Endothelial cell of umbilical vein (primary cell): ENCODE data around the gene GIPC3. TPM values are rescaled to one million over a fixed set of nuclear protein-coding genes. Genes with fewer than 3 reads are reported as not detected.

Experiments
- BruUV-seq: library from RNA; stranded (reverse); fragments of 400-500 nt; replicated peaks from 2 replicates; lab custom pipeline; 2021; lab: Mats Ljungman, UMichigan
- CTCF ChIA-PET: fragments of 300-600, 350-600 bp; sonication (Branson Sonifier 250); formaldehyde crosslinking; loops from one replicate; lab custom pipeline; 2021; ENCODE audit warnings: antibody characterized with exemption, inconsistent platforms; lab: Charles Lee
- POLR2A ChIA-PET: fragments of 300-600, 350-600 bp; sonication (Branson Sonifier 250); formaldehyde crosslinking; loops from one replicate; lab custom pipeline; 2021; ENCODE audit warnings: antibody characterized with exemption, inconsistent platforms; lab: Charles Lee
- DNase-seq: peaks from one replicate; pipeline ENCODE4 v3.0.0-alpha.2; 2011; ENCODE audit warnings: low read depth, low spot score
- FAIRE-seq: peaks from 2 replicates; lab custom pipeline; 2011; peaks lifted over from hg19 to GRCh38; lab: Jason Lieb, UNC
- H2AFZ ChIP-seq: 2 replicates; pipeline ENCODE4 v1.6.0; 2012; ENCODE audit warnings: low read depth, low read length, control low read depth, inconsistent platforms
- H3K27ac ChIP-seq: 2 replicates; pipeline ENCODE4 v1.5.1; 2011; ENCODE audit warnings: low read depth, mild to moderate bottlenecking, control low read depth, low read length, moderate library complexity; ENCODE audit not compliant: insufficient read depth
- H3K27me3 ChIP-seq, 2 experiments: 2 replicates each; pipeline versions ENCODE4 v1.6.0 to v1.6.1; 2011; ENCODE audit warnings: low read length in 2 of 2, mixed read lengths in 1 of 2; ENCODE audit not compliant: control insufficient read depth in 2 of 2, insufficient read depth in 2 of 2
- H3K36me3 ChIP-seq, 2 experiments: 2 replicates in 1 of 2; 3 replicates in 1 of 2; pipeline ENCODE4 v1.5.1; 2011; ENCODE audit warnings: low read length in 2 of 2, mild to moderate bottlenecking in 1 of 2, moderate library complexity in 1 of 2; ENCODE audit not compliant: control insufficient read depth in 2 of 2, insufficient read depth in 2 of 2; ENCODE audit errors: extremely low read depth in 1 of 2
- H3K4me1 ChIP-seq: 3 replicates; pipeline ENCODE4 v1.5.1; 2011; ENCODE audit warnings: mild to moderate bottlenecking, low read length; ENCODE audit not compliant: control insufficient read depth, insufficient read depth; ENCODE audit errors: extremely low read depth
- H3K4me2 ChIP-seq: 2 replicates; pipeline ENCODE4 v1.6.1; 2011; ENCODE audit warnings: low read length, control low read depth, mixed read lengths; ENCODE audit not compliant: insufficient read depth
- H3K4me3 ChIP-seq, 3 experiments: fragments of 200-600 bp in 1 of 3; sonication (generic), shearing (Covaris generic) in 1 of 3; replicated peaks in 1 of 3; 2 replicates each; pipeline ENCODE4 v1.5.1; 2011 to 2016; ENCODE audit warnings: control low read depth in 3 of 3, low read length in 3 of 3, mild to moderate bottlenecking in 2 of 3, inconsistent platforms in 1 of 3, low read depth in 1 of 3, moderate library complexity in 1 of 3; ENCODE audit not compliant: insufficient read depth in 1 of 3
- H3K79me2 ChIP-seq: 2 replicates; pipeline ENCODE4 v1.6.0; 2012; ENCODE audit warnings: low read length, inconsistent platforms; ENCODE audit not compliant: control insufficient read depth, insufficient read depth
- H3K9ac ChIP-seq: replicated peaks from 2 replicates; pipeline ENCODE3; 2011; ENCODE audit warnings: low read length, control low read depth; ENCODE audit not compliant: insufficient read depth; ENCODE audit errors: extremely low read depth
- H3K9me1 ChIP-seq: replicated peaks from 3 replicates; pipeline ENCODE4 v1.6.0; 2011; ENCODE audit warnings: mild to moderate bottlenecking, low read length; ENCODE audit not compliant: control insufficient read depth, insufficient read depth; ENCODE audit errors: extremely low read depth
- H3K9me3 ChIP-seq: replicated peaks from 2 replicates; pipeline ENCODE4 v1.5.1; 2012; ENCODE audit warnings: low read length, inconsistent platforms; ENCODE audit not compliant: control insufficient read depth, insufficient read depth
- H4K20me1 ChIP-seq: replicated peaks from 2 replicates; pipeline ENCODE3; 2011; ENCODE audit warnings: mild to moderate bottlenecking, low read length; ENCODE audit not compliant: control insufficient read depth, insufficient read depth; ENCODE audit errors: extremely low read depth
- CTCF ChIP-seq, 2 donors: IDR thresholded peaks; 1 replicate in 1 of 2; 2 replicates in 1 of 2; pipeline ENCODE4 v1.5.1; 2011; ENCODE audit warnings: low read length in 2 of 2, mild to moderate bottlenecking in 2 of 2, moderate library complexity in 2 of 2, control low read depth in 1 of 2, inconsistent platforms in 1 of 2, low read depth in 1 of 2; ENCODE audit not compliant: insufficient read depth in 1 of 2; ENCODE audit errors: extremely low read depth in 1 of 2
- EZH2 ChIP-seq: IDR thresholded peaks from 2 replicates; pipeline ENCODE4 v1.6.1; 2012; ENCODE audit warnings: borderline replicate concordance, low read depth, mild to moderate bottlenecking, moderate library complexity, low read length, inconsistent platforms; ENCODE audit not compliant: severe bottlenecking
- FOS ChIP-seq: IDR thresholded peaks from 2 replicates; pipeline ENCODE4 v1.6.1; 2011; ENCODE audit warnings: mild to moderate bottlenecking, low read length, moderate library complexity, borderline replicate concordance; ENCODE audit not compliant: insufficient read depth
- GATA2 ChIP-seq: IDR thresholded peaks from 2 replicates; pipeline ENCODE4 v1.7.0; 2011; ENCODE audit warnings: low read depth, mild to moderate bottlenecking, moderate library complexity, mixed read lengths, low read length; ENCODE audit not compliant: insufficient read length, insufficient read depth
- JUN ChIP-seq: IDR thresholded peaks from 2 replicates; pipeline ENCODE4 v1.6.1; 2011; ENCODE audit warnings: borderline replicate concordance, low read depth; ENCODE audit not compliant: insufficient read length, insufficient read depth
- MAX ChIP-seq: IDR thresholded peaks from 2 replicates; pipeline ENCODE4 v1.6.1; 2011; ENCODE audit not compliant: insufficient read depth, insufficient read length
- MYC ChIP-seq: IDR thresholded peaks from one replicate; pipeline ENCODE4 v1.6.1; 2011; ENCODE audit warnings: mild to moderate bottlenecking, low read depth, low read length
- POLR2A ChIP-seq: IDR thresholded peaks from 2 replicates; pipeline ENCODE4 v1.6.1; 2012; ENCODE audit warnings: low read depth, mild to moderate bottlenecking, control low read depth, low read length
- POLR2AphosphoS5 ChIP-seq: IDR thresholded peaks from 2 replicates; pipeline ENCODE4 v1.6.1; 2012; ENCODE audit warnings: low read depth, mild to moderate bottlenecking, control low read depth, low read length, moderate library complexity; ENCODE audit not compliant: insufficient read depth
- dilution Hi-C: fragments of 300-500 bp; cut with MboI; formaldehyde crosslinking; loops from one replicate; pipeline ENCODE4 v1.15.0; 2019; ENCODE audit warnings: low sequenced_read_pairs; ENCODE audit not compliant: extremely low pct_ligation_motif_present
- intact Hi-C: fragments of 100-400 bp; cut with micrococcal nuclease; formaldehyde crosslinking; loops from one replicate; pipeline ENCODE4 v1.10.0; 2022
- polyA plus RNA-seq, 4 experiments: library from polyadenylated mRNA; depleted of rRNA in 3 of 4; stranded (reverse) in 3 of 4; unstranded in 1 of 4; fragments of >200 nt; gene quantifications; 2 replicates each; pipeline versions ENCODE4 v1.2.1 to v1.2.3, GENCODE V29; 2011 to 2012; ENCODE audit warnings: missing spikeins in 1 of 4
- total RNA-seq: library from RNA; stranded (reverse); gene quantifications from 2 replicates; pipeline ENCODE4 v1.2.3, GENCODE V29; 2021

Gene GIPC3
- total and polyA plus RNA-seq, 2 donors (not counting 3 experiments of a cell fraction or from before 2014, with no cell fraction given), result 2.2 to 6.6 TPM

- Histone ChIP-seq H3K27ac (no peak overlapping the region), H3K4me3 (no peak overlapping the region), H3K4me1 (peaks cover 18% of the 10 kb centered on the region), H3K9ac (no peak overlapping the region), H3K9me3 (no peaks in the 10 kb centered on the region), H3K79me2 (no peaks in the 10 kb centered on the region), H3K36me3 (peaks cover 0 to 15% of the 10 kb centered on the region in 2 experiments), H2AFZ (no peak overlapping the region), H3K27me3 (no peaks in the 10 kb centered on the region), H3K4me2 (no peak overlapping the region), H4K20me1 (no peaks in the 10 kb centered on the region), H3K9me1 (no peaks in the 10 kb centered on the region)
- POLR2A ChIA-PET, result no interaction called here
- dilution Hi-C loops, result no loop called here
- no peak for FAIRE-seq
- CTCF ChIA-PET, result no interaction called here
- intact Hi-C loops, result no loop called here
- no peak for DNase-seq
- TF ChIP-seq JUN (no peak), FOS (no peak), POLR2A (no peak), MYC (no peak), POLR2AphosphoS5 (no peak), EZH2 (no peak), MAX (no peak), GATA2 (no peak), CTCF (IDR thresholded peaks at IDR 0.05; ENCODE audit: extremely low read depth in 1 of 2, insufficient read depth in 1 of 2, low read depth in 1 of 2, low read length in 2 of 2) (no peak)
- BruUV-seq, result no TSS peak
Measured at GRCh38 chr19:3612330-3612729, 27.1 kb downstream of the GIPC3 start.
